ENCODE data around the gene UFSP2. TPM values are rescaled to one million over a fixed set of nuclear protein-coding genes. Genes with fewer than 3 reads are reported as not detected.

UFSP2 gene
- total and polyA plus RNA-seq, 4 donors: 12.2 to 17.2 (median 14.7) TPM

GRCh38 chr4:185404031-185404430, 21.7 kb downstream of the UFSP2 start:
- TF ChIP-seq JUND (IDR thresholded peaks at IDR 0.05) (no peak), EGR1 (IDR thresholded peaks at IDR 0.05; ENCODE audit: low read depth in 2 of 2) (no peak), TAF1 (conservative IDR thresholded peaks at IDR 0.05) (no peak), HNF4A (conservative IDR thresholded peaks at IDR 0.05) (no peak), GABPA (IDR thresholded peaks at IDR 0.05 in 1 of 2, conservative IDR thresholded peaks at IDR 0.05 in 1 of 2) (no peak), ATF3 (IDR thresholded peaks at IDR 0.05) (no peak), NR2F2 (IDR thresholded peaks at IDR 0.05) (no peak), RAD21 (IDR thresholded peaks at IDR 0.05) (no peak)
- TF ChIP-seq, protein P1, sequence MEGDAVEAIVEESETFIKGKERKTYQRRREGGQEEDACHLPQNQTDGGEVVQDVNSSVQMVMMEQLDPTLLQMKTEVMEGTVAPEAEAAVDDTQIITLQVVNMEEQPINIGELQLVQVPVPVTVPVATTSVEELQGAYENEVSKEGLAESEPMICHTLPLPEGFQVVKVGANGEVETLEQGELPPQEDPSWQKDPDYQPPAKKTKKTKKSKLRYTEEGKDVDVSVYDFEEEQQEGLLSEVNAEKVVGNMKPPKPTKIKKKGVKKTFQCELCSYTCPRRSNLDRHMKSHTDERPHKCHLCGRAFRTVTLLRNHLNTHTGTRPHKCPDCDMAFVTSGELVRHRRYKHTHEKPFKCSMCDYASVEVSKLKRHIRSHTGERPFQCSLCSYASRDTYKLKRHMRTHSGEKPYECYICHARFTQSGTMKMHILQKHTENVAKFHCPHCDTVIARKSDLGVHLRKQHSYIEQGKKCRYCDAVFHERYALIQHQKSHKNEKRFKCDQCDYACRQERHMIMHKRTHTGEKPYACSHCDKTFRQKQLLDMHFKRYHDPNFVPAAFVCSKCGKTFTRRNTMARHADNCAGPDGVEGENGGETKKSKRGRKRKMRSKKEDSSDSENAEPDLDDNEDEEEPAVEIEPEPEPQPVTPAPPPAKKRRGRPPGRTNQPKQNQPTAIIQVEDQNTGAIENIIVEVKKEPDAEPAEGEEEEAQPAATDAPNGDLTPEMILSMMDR (IDR thresholded peaks at IDR 0.05; ENCODE audit: low read depth, low read length, missing input control): no peak
- TF ChIP-seq, protein P2, sequence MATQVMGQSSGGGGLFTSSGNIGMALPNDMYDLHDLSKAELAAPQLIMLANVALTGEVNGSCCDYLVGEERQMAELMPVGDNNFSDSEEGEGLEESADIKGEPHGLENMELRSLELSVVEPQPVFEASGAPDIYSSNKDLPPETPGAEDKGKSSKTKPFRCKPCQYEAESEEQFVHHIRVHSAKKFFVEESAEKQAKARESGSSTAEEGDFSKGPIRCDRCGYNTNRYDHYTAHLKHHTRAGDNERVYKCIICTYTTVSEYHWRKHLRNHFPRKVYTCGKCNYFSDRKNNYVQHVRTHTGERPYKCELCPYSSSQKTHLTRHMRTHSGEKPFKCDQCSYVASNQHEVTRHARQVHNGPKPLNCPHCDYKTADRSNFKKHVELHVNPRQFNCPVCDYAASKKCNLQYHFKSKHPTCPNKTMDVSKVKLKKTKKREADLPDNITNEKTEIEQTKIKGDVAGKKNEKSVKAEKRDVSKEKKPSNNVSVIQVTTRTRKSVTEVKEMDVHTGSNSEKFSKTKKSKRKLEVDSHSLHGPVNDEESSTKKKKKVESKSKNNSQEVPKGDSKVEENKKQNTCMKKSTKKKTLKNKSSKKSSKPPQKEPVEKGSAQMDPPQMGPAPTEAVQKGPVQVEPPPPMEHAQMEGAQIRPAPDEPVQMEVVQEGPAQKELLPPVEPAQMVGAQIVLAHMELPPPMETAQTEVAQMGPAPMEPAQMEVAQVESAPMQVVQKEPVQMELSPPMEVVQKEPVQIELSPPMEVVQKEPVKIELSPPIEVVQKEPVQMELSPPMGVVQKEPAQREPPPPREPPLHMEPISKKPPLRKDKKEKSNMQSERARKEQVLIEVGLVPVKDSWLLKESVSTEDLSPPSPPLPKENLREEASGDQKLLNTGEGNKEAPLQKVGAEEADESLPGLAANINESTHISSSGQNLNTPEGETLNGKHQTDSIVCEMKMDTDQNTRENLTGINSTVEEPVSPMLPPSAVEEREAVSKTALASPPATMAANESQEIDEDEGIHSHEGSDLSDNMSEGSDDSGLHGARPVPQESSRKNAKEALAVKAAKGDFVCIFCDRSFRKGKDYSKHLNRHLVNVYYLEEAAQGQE (IDR thresholded peaks at IDR 0.05): no peak
- WGBS: 97% methylated on average over 4 of the region's 4 CpGs
- Histone ChIP-seq H3K27ac (ENCODE audit: low read depth in 1 of 2, low read length in 2 of 2) (no peak overlapping the region), H3K9ac (ENCODE audit: low read depth in 1 of 2, low read length in 2 of 2) (no peak overlapping the region), H3K9me3 (ENCODE audit: control insufficient read depth in 4 of 4, low read length in 3 of 4) (no peaks in the 10 kb centered on the region), H3K27me3 (ENCODE audit: control insufficient read depth in 4 of 4, insufficient read depth in 4 of 4, low read length in 3 of 4) (no peaks in the 10 kb centered on the region), H3K4me1 (ENCODE audit: control insufficient read depth in 4 of 4, insufficient read depth in 4 of 4, low read length in 3 of 4) (no peaks in the 10 kb centered on the region), H3K36me3 (ENCODE audit: control insufficient read depth in 4 of 4, insufficient read depth in 3 of 4, low read depth in 1 of 4, low read length in 3 of 4) (peaks cover 0 to 45% (median 30%) of the 10 kb centered on the region in 4 donors), H3K4me3 (ENCODE audit: low read depth in 1 of 3, low read length in 3 of 3) (no peak overlapping the region)
- no peak for DNase-seq (ENCODE audit: low spot score)

DNA sequence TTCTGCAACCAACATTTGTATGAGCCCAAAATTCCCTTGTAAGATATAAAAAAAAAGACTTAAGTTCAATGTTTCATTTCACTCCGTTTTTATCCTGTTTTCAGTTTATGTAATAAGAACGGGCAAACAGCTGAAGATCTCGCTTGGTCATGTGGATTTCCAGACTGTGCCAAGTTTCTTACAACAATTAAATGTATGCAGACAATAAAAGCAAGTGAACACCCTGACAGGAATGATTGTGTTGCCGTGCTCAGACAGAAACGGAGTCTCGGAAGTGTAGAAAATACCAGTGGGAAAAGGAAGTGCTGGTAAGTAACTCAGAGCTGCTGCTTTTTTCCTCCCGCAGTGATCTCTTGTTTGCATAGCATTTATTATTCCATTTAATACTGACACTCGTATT, 26.3 kb downstream of the UFSP2 start:
- no peak overlapping the region for H3K9ac ChIP-seq (ENCODE audit: low read depth in 1 of 2, low read length in 2 of 2)
- H3K9me3 ChIP-seq (ENCODE audit: control insufficient read depth in 4 of 4, low read length in 3 of 4): no peaks in the 10 kb centered on the region
- no peak overlapping the region for H3K27ac ChIP-seq (ENCODE audit: low read depth in 1 of 2, low read length in 2 of 2)
- no peaks in the 10 kb centered on the region for H3K27me3 ChIP-seq (ENCODE audit: control insufficient read depth in 4 of 4, insufficient read depth in 4 of 4, low read length in 3 of 4)
- peaks cover 0 to 11% (median 7%) of the 10 kb centered on the region in 4 donors for H3K4me1 ChIP-seq (ENCODE audit: control insufficient read depth in 4 of 4, insufficient read depth in 4 of 4, low read length in 3 of 4)
- no peak overlapping the region for H3K4me3 ChIP-seq (ENCODE audit: low read depth in 1 of 3, low read length in 3 of 3)
- 84% methylated on average over 8 of the region's 8 CpGs for WGBS
- peaks cover 0 to 34% (median 18%) of the 10 kb centered on the region in 4 donors for H3K36me3 ChIP-seq (ENCODE audit: control insufficient read depth in 4 of 4, insufficient read depth in 3 of 4, low read depth in 1 of 4, low read length in 3 of 4)
- TF ChIP-seq MAX (IDR thresholded peaks at IDR 0.05) (no peak), ATF3 (IDR thresholded peaks at IDR 0.05) (no peak), ZBTB33 (IDR thresholded peaks at IDR 0.05) (no peak), NR2F2 (IDR thresholded peaks at IDR 0.05) (no peak), SP1 (IDR thresholded peaks at IDR 0.05) (no peak), JUND (IDR thresholded peaks at IDR 0.05) (no peak), EGR1 (IDR thresholded peaks at IDR 0.05; ENCODE audit: low read depth in 2 of 2) (no peak), RAD21 (IDR thresholded peaks at IDR 0.05) (no peak), RXRA (IDR thresholded peaks at IDR 0.05) (no peak), TAF1 (conservative IDR thresholded peaks at IDR 0.05) (no peak), YY1 (IDR thresholded peaks at IDR 0.05) (no peak), HNF4A (conservative IDR thresholded peaks at IDR 0.05) (no peak)
- TF ChIP-seq, protein P1 (IDR thresholded peaks at IDR 0.05; ENCODE audit: low read depth, low read length, missing input control): no peak
- no peak for DNase-seq (ENCODE audit: low spot score)

Data from liver (tissue), 9 donors.